GM18502 (cell line): ENCODE measurements around the gene DNAH11.
"Not testable (repeated sequence)": the region's sequence is repeated elsewhere in the genome, so short reads cannot be mapped to it uniquely, and the experiment has no call there.

ENCODE experiments used
- ATAC-seq: cut with Tn5 transposase; IDR thresholded peaks from one replicate; pipeline ENCODE4 v1.9.1; 2021; ENCODE audit warnings: mild to moderate bottlenecking; ENCODE audit not compliant: unreplicated experiment, poor library complexity

Gene DNAH11

DNA sequence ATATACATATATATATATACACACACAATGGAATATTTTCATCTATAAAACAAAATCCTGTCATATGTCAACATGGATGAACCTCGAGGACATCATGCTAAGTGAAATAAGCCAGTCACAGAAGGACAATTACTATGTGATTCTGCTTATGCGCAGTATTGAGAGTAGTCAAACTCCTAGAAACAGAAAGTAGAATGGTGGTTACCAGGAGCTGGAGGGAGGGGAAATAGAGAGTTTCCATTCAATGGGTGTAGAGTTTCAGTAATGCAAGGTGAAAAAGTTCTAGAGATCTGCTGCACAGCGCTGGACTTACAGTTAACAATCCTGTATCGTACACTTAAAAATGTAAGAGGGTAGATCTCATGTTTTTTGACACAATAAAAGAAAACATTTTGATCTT lies 221.0 kb downstream of the DNAH11 start:
- no peak for ATAC-seq

DNA sequence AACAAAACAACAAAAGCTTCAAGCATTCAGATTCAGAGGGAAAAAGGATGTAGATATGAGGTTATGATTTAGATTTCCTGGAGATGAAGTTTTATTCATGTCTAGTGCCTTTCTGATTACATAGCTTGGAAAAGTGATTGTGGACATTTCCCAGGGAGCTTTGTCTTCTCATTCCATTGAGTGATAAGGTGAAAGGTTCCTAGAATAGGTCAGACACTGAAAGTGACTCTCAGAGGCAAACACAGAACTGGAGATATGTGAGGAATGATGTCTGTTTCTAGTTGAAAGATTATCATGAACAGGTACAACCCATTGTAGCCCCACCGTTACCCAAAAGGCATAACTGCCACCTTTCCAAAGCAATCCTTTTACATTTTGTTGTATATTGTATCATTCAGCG lies 223.4 kb downstream of the DNAH11 start:
- ATAC-seq, result no peak

DNA sequence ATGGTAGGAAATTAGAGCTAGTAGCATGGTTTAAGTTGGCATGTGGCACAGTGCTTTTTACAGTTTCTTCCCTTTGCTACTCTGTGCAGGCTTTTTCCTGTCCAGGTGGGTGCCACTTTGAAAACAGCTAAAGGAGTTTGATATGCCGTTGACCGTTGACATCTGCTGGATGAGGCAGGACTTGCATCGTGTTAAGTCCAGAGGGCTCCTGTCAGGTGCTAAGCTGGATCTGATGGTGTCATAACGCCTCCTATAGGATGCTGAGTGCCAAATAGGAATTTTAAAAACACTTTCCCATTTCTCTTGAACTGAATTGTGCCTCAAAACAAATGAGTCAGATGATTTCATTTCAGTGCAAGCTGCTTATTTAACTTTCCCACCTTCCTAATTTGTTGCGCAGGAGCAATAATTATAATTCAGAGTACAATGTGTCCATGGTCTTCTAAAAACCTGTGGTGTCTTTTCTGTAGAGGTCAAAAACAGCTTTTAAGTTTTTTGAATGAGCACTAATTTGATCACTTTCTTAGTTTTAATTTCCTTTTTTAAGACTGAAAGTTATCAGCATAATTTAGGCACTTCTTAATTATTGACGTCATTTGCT lies 224.6 kb downstream of the DNAH11 start:
- peak; percentile 91 for ATAC-seq

DNA sequence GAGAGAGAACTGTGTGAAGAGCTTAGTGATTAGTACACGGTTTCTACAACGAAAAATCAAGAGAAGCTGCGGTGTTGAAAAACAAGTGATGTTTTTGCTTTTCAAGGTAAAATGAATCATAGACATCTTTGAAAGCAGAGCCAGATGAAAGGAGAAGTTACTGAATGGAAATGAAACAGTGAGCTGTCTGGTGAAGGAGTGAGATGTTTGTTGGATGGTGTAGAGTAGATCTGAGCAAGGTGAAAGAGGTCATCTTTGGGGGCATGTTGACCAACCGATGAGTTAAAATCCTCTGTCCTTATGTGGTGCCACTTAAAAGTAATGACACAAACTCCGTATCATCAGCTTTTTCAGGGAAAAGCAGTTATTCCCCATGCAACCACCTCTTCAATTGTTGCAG lies 225.4 kb downstream of the DNAH11 start:
- ATAC-seq, result no peak

DNA sequence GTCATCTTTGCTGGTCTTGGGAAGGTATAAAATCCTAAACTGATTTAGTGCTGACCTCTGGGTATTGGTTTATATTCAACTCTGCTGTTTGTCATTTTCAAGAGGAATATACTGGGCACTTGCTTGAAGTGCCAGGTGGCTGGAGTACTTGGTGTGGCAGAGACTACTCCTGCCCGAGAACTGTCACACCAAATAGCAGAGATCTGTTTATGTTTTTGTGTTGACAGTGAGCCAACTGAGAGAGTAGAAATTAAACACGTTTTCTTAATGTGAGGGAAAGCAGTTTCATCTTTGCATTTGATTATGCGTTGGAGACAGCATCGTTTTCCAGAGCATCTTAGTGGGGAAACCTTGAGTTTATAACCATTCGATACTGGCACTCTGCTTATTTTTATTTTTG lies 228.4 kb downstream of the DNAH11 start:
- ATAC-seq, result no peak

DNA sequence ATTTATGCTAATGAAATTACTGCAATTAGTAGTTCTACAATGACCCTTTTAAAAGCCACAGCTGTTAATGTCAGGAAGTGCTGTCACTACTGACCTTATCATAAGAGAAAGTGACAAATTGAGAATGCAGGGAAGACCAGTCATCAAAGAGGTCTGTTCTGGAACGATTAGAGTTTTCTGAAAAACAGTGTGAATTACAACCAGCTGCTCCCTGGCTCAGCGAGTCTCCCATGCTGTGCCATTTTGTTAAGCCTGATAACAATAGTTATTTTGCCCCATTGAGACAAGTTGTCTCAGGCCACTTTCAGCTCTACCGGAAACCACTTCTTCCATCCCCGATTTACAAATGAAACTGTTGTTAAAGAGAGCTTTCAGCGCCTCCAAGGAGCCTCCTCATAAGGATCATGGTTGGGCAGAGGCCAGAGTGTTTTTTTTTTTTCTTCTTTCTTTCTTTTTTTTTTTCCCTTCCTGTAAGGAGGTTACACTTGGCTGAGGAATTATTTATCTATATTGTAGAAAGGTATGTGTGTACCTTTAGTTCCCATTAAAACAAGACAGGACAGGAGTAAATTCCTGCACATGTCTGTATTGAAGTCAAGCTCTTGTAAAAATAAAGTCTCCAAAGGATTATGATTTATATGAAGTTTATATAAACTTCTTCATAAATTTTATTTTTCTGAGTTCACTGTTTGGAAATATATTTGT lies 229.2 kb downstream of the DNAH11 start:
- ATAC-seq, result no peak

DNA sequence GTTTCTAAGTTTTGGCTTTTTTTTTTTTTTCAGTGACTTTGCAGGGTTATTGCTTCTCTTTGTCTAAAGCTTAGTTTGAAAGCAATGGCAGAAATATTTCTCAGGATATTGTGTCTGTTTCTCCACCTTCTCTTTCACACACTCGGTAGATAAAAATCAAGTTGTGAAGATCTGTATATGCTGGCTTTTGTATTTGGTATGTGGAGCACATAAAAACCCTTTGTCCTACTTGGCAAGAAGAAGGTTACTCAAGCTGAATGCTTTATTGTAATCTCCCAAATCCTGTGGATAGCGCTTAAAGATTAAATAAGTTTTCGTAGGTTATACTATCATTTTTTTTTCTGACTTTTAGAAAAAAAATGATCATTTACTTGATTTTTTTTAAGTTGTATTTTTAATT lies 230.5 kb downstream of the DNAH11 start:
- ATAC-seq, result no peak

DNA sequence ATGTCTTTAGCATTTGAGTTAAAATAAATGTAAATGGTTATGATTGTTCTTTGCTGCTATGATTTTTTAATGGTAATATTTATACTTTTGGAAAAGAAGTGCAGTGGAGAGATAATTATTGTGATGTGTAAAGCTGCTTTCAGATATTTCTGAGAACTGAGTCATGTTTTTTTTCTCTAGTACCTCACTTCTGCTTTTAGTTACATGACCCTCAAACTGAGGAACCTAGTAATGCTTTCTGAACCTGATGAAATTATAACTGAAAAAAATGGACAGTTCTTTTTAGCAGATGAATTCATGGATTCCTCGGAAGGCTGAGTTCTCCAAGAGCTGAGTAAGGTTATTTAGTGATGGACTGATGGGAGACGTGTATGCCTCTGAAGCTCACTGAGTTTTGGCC lies 235.1 kb downstream of the DNAH11 start:
- ATAC-seq, result no peak

DNA sequence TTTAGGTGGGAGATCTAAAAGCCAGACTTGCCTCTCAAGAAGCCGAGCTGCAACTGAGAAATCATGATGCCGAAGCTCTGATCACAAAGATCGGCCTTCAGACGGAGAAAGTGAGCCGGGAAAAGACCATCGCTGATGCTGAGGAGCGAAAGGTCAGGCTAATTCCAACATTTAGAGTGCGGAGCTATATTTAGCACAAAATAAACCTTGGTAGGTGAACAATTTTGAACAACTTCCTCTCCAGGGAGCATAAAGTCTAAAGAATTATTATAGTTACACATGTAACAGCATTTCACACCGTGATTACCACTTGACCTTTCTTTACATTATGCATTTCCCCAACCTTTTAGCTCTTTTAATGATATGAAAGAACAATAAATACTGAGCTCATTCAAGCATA lies 236.1 kb downstream of the DNAH11 start:
- ATAC-seq, result no peak

DNA sequence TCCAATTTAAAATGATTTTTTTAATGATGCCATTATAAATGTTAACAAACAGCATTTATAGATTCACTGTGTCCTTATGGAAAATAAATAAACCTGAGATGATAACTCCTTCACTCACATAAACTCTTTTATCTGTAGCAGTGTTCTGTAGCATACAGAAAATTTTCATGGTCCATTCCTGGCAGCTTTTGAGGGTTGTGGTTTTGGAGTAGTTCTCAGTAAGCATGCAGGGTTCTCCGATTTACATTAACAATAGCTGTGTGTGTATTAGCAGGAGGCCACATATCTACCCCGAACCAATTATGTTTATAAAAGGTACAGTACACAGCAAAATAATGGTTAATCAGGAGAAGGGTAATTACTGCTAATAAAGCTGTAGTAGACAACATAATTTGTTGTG lies 240.2 kb downstream of the DNAH11 start:
- ATAC-seq, result no peak

DNA sequence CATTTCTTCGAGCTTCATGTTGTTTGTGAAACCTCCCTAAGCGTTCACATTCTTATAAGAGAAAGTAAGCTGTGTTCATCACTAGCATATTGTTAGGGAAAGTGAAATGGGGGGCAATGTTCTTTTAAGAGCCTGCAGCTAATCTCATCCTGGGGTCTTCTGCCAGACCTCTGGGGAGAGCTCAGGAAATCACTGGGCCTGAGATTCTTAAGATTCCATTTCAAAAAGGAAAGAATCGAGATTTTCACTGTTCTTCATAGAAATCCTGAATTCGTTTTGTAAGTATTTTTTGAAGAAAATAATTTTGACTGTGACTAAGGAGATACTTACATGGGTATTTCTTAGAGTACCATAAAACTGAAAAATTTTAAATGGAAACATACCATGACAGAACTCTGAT lies 242.2 kb downstream of the DNAH11 start:
- ATAC-seq, result no peak

DNA sequence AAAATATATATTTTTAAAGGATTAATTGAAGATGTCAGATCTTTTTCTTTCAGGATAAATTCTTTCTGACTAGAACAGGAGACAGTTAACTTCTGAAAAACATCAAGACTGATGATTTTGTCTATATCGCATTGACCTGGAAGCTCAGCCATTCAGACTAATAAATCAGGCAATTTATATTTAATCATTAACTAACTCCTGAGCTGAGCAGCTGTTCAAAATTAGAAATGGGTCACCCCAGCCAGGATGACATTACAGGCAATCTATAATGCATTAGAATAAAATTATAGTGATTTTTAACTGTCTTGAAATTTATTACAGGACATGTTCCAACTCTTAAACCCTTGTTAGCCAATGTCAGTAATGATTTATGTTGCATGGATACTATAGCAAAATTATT lies 263.0 kb downstream of the DNAH11 start:
- ATAC-seq, result no peak

DNA sequence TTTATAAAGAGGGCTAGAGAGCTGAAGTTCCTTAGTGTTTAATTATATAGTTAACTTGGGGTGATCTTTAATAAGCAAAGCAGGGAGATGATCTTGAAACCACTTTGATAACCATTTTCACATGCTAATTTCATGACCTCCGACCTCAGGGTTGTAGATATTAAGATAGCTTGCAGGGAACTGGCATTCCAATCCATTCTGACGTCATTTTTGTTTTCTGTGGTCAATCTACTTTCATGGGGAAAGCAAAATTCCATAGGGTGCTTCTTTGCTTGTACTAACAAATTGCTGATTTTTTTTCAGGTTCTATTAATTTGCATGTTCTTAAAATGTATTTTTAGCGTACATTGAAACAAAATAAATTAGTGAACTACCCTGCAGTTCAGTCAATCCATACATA lies 263.5 kb downstream of the DNAH11 start:
- ATAC-seq, result no peak

DNA sequence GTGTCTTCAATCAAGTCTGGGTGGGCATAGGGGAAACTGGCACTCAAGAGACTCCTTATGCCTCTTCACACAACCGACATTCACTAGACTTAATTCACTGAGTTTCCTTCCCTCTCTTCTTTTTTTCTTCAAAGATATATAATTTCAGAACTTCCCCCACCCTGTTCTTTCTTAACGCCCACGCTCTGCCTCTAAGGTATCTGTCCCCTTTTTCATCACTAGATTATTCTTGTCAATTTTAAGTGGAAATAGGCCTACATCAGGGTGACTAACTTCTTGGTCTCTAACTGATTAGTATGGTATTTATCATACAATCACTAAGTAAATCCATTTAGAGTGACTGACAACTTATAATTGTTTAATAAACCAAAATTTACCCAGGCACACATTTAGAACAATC lies 276.2 kb downstream of the DNAH11 start:
- no peak for ATAC-seq

DNA sequence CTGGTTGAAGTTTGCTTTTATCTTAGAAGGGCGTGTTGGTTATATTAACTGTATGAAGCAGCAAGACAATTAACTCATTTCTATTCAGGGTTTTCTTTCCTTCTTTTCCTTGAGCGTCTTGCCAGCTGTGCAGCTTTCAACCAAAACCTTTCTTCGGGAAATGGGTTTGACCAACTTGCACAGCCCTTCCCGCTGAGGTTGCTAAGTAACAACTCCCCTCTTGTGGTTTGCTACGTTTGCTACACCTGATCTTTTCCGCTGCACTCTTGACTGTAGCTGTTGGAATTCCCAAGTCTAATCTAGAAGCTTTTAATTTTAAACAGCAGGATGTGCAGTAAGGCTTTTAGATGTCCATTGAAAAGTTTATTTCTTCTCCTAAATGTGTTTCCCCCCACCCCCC lies 286.0 kb downstream of the DNAH11 start:
- ATAC-seq, result no peak

DNA sequence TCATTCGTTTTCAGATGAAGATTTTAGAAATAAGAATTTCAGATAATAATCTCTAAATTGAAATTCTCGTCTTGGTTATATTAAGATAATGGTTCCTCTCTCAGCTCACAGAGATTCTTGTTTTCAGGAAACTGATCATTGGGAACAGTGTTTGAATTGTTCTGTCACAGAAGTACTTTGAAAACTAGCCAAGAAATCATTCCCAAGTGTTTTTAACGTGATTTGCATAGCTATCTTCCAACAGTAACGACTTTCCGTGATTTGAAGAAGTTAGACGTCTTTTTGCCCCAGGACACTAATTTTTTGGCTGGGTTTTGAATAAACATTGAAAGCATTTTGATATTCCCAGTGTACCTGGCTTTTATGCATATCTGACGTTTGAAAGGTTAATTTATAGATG lies 286.9 kb downstream of the DNAH11 start:
- ATAC-seq, result no peak

DNA sequence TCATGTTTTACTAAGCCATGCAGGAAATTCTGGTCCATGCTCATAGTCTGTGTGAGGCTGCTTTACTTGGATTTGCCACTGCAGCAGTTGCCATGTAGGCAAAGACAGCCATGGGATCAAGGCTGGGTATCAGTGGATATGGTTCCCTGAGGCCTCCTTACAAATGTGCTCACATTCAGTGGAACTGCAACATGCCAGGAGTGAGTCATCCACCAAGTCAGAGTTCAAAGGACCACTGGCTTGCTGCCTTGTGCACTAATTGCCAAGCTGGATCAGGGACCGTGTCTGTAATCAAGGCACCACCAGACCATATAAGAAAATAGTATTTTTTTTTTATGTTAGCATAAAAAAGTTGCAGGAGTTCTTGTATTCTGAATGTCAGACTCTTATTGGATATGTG lies 301.9 kb downstream of the DNAH11 start:
- no peak for ATAC-seq

DNA sequence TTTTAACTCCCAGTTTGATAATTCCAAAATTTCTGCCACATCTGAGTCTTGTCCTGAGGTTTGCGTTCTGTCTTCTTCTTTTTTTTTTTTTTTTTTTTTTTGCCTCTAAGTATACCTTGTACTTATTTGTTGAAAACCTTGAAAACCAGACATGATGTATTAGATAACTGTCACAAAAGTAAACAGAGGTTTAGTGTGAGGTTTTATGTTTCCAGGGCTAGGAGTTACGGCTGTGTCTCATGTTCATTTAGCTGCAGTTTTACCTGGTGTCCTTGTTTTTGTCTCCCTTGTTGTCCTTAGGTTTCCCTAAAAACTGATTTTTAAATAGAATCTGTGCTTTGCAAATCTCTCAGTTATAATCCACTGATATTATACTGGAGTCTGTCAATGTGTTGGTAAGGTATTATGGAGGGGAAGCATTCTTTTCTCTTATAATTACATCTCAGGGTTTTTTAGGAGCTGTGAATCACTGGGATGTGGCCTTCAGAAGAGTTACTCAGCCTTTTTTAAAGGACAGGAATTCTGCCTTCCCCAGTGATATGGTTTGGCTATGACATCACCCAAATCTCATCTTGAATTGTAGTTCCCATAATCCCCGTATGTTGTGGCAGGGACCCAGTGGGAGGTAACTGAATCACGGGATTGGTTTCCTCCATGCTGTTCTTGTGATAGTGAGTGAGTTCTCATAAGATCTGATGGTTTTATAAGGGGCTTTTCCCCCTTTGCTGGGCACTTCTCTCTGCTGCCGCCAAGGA lies 307.9 kb downstream of the DNAH11 start:
- ATAC-seq, result no peak

DNA sequence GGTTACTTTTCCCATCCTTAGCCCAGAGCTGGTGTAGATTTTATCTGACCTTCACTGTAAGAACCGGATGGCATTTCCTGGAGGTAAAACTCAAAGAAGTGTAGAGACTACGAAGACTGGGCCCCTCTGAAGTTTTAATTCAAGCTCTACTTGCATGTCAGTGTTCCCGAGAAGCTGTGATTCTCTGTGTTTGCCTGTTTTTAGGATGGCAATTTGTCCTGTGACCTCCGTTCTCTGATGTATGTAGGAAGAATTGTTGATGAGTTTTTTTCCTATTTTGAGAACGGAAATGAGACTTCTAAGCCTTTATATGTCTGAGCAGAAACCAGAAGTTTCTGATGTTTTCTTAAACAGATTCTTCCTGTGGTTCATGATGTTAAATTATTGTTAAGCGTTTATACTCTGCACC lies 308.7 kb downstream of the DNAH11 start:
- no peak for ATAC-seq

DNA sequence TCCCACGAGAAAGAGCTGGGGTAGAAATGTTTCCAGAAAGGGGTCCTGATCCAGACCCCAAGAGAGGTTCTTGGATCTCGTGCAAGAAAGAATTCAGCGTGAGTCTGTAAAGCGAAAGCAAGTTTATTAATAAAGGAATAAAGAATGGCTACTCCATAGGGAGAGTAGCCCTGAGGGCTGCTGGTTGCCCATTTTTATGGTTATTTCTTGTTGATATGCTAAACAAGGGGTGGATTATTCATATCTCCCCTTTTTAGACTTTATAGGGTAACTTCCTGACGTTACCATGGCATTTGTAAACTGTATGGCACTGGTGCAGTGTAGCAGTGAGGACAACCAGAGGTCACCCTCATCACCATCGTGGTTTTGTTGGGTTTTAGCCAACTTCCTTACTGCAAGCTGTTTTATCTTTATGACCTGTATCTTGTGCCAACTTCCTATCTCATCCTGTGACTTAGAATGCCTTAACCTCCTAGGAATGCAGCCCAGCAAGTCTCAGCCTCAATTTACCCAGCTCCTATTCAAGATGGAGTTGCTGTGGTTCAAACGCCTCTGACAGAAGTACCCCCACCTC lies 322.9 kb downstream of the DNAH11 start:
- ATAC-seq, result not testable (repeated sequence)

DNA sequence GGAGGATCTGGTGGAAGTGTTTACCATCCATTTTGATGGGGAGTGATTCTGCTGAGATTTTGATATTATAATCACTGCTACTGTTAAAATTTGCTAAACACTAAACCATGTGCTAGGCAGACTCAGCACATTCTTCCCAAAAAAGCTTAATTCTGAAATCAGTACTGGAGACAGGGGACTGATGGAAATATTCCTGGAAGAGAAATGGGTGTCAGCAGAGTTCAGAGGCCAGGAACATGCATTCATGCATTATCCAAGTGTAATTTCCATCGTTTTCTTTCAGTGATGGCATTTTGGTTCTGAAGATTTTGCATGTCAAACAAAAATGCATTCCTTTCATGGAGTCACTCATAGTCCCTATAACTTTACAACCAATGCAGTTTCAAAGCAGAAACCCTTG lies 323.9 kb downstream of the DNAH11 start:
- ATAC-seq, result no peak
